ENCODE results near the gene DFFB. TPM values are rescaled to one million over a fixed set of nuclear protein-coding genes. Genes with fewer than 3 reads are reported as not detected.

The DFFB gene
- total RNA-seq, 1 donor from 2014 or later: 5.1 TPM

- no peak for DNase-seq (ENCODE audit: low read depth)
Measured at GRCh38 chr1:3831689-3832088, 25.6 kb upstream of the DFFB start.

- no peak for DNase-seq (ENCODE audit: low read depth)
Measured at GRCh38 chr1:3834701-3835100, 22.6 kb upstream of the DFFB start.

- DNase-seq (ENCODE audit: low read depth): no peak
Measured at GRCh38 chr1:3836421-3836820, 20.9 kb upstream of the DFFB start.

GRCh38 chr1:3837200-3837599, 20.1 kb upstream of the DFFB start:
- no peak for DNase-seq (ENCODE audit: low read depth)

GRCh38 chr1:3837685-3838084, 19.6 kb upstream of the DFFB start:
- no peak for DNase-seq (ENCODE audit: low read depth)

GRCh38 chr1:3838788-3839187, 18.5 kb upstream of the DFFB start:
- DNase-seq (ENCODE audit: low read depth): no peak

GRCh38 chr1:3841491-3841890, 15.8 kb upstream of the DFFB start:
- no peak for DNase-seq (ENCODE audit: low read depth)

- no peak for DNase-seq (ENCODE audit: low read depth)
Measured at GRCh38 chr1:3842912-3843311, 14.4 kb upstream of the DFFB start.

GRCh38 chr1:3846541-3846940, 10.7 kb upstream of the DFFB start:
- DNase-seq (ENCODE audit: low read depth): no peak

- DNase-seq (ENCODE audit: low read depth): no peak
Measured at GRCh38 chr1:3847081-3847480, 10.2 kb upstream of the DFFB start.

GRCh38 chr1:3850857-3851256, 6.4 kb upstream of the DFFB start:
- DNase-seq (ENCODE audit: low read depth): no peak

- DNase-seq (ENCODE audit: low read depth): no peak
Measured at GRCh38 chr1:3851292-3851691, 6.0 kb upstream of the DFFB start.

- DNase-seq (ENCODE audit: low read depth): no peak
Measured at GRCh38 chr1:3852091-3852490, 5.2 kb upstream of the DFFB start.

- no peak for DNase-seq (ENCODE audit: low read depth)
Measured at GRCh38 chr1:3852711-3853485, 4.4 kb upstream of the DFFB start.

GRCh38 chr1:3857791-3858129, 484 bp downstream of the DFFB start:
- DNase-seq (ENCODE audit: low read depth): no peak

- peak; percentile 29 for DNase-seq (ENCODE audit: low read depth)
Measured at GRCh38 chr1:3858231-3858981, 1.1 kb downstream of the DFFB start.

GRCh38 chr1:3863231-3863935, 6.1 kb downstream of the DFFB start:
- DNase-seq (ENCODE audit: low read depth): no peak

GRCh38 chr1:3864884-3865283, 7.6 kb downstream of the DFFB start:
- DNase-seq (ENCODE audit: low read depth): peak; percentile 57

GRCh38 chr1:3865606-3866160, 8.4 kb downstream of the DFFB start:
- DNase-seq (ENCODE audit: low read depth): no peak

GRCh38 chr1:3868464-3869006, 11.3 kb downstream of the DFFB start:
- DNase-seq (ENCODE audit: low read depth): no peak

- peak; percentile 34 for DNase-seq (ENCODE audit: low read depth)
Measured at GRCh38 chr1:3869751-3870301, 12.6 kb downstream of the DFFB start.

GRCh38 chr1:3871451-3871805, 14.2 kb downstream of the DFFB start:
- DNase-seq (ENCODE audit: low read depth): no peak
